CD4-positive, alpha-beta memory T cell (primary cell): ENCODE measurements around the gene KRTAP5-3. TPM values are rescaled to one million over a fixed set of nuclear protein-coding genes. Genes with fewer than 3 reads are reported as not detected.
A peak's percentile ranks its signal among the peaks of the same experiment; 100 is the strongest.

Experiments used
- CTCF ChIA-PET: fragments of 350-600 bp; sonication (Branson Sonifier 250); formaldehyde crosslinking; loops from one replicate; lab custom pipeline; 2021; ENCODE audit warnings: inconsistent platforms; ENCODE audit not compliant: partially characterized antibody; lab: Charles Lee
- POLR2A ChIA-PET: fragments of 350-600 bp; sonication (Branson Sonifier 250); formaldehyde crosslinking; loops from one replicate; lab custom pipeline; 2021; ENCODE audit not compliant: partially characterized antibody; lab: Charles Lee
- DNase-seq, 5 donors: peaks; one replicate each; pipeline versions ENCODE4 v3.0.0 to v3.0.0-alpha.2; 2020 to 2022; ENCODE audit warnings: mixed read lengths in 1 of 5
- H3K27ac ChIP-seq: one replicate; pipeline ENCODE4 v1.7.0; 2013; ENCODE audit warnings: low read depth, low read length
- H3K27me3 ChIP-seq: 2 replicates; pipeline ENCODE4 v1.7.0; 2013; ENCODE audit warnings: mild to moderate bottlenecking, low read length, moderate library complexity; ENCODE audit not compliant: insufficient read depth
- H3K36me3 ChIP-seq: 2 replicates; pipeline ENCODE4 v1.7.0; 2013; ENCODE audit warnings: mild to moderate bottlenecking, low read length, moderate library complexity; ENCODE audit not compliant: insufficient read depth
- H3K4me1 ChIP-seq: 2 replicates; pipeline ENCODE4 v1.7.0; 2013; ENCODE audit warnings: mild to moderate bottlenecking, low read length, moderate library complexity; ENCODE audit not compliant: insufficient read depth
- H3K4me3 ChIP-seq, 2 donors: one replicate each; pipeline ENCODE4 v1.7.0; 2013; ENCODE audit warnings: low read length in 2 of 2, mild to moderate bottlenecking in 1 of 2
- H3K9me3 ChIP-seq, 2 donors: one replicate each; pipeline ENCODE4 v1.7.0; 2013; ENCODE audit warnings: low read length in 2 of 2, control low read depth in 1 of 2; ENCODE audit not compliant: control insufficient read depth in 1 of 2
- H3K27ac Mint-ChIP-seq, 7 donors: one replicate each; pipeline ENCODE4 v1.8.0; 2020 to 2021; ENCODE audit warnings: mixed read lengths in 7 of 7, mild to moderate bottlenecking in 6 of 7, inconsistent platforms in 3 of 7, moderate library complexity in 3 of 7
- H3K27me3 Mint-ChIP-seq, 2 donors: one replicate each; pipeline ENCODE4 v1.8.0; 2020 to 2021; ENCODE audit warnings: mixed read lengths in 2 of 2
- H3K36me3 Mint-ChIP-seq, 2 donors: one replicate each; pipeline ENCODE4 v1.8.0; 2020 to 2021; ENCODE audit warnings: mixed read lengths in 2 of 2, inconsistent platforms in 1 of 2, mild to moderate bottlenecking in 1 of 2
- H3K4me1 Mint-ChIP-seq, 4 donors: one replicate each; pipeline ENCODE4 v1.8.0; 2020 to 2021; ENCODE audit warnings: mixed read lengths in 4 of 4, mild to moderate bottlenecking in 1 of 4
- H3K4me3 Mint-ChIP-seq, 8 donors: one replicate each; pipeline ENCODE4 v1.8.0; 2020 to 2021; ENCODE audit warnings: mixed read lengths in 8 of 8, mild to moderate bottlenecking in 7 of 8, moderate library complexity in 6 of 8, inconsistent platforms in 3 of 8
- H3K9me3 Mint-ChIP-seq, 8 donors: one replicate each; pipeline ENCODE4 v1.8.0; 2020 to 2021; ENCODE audit warnings: mixed read lengths in 8 of 8, mild to moderate bottlenecking in 5 of 8, inconsistent platforms in 3 of 8, moderate library complexity in 1 of 8
- intact Hi-C: fragments of 100-400 bp; cut with micrococcal nuclease; formaldehyde crosslinking; loops from one replicate; pipeline ENCODE4 v1.15.1; 2023
- polyA plus RNA-seq, 2 donors: library from polyadenylated mRNA; unstranded; fragments of 300-500 nt; fragmentation: Illumina TruSeq; gene quantifications; one replicate each; pipeline ENCODE4 v1.2.3, GENCODE V29; 2021
- total RNA-seq, 2 experiments: library from RNA; stranded (reverse); gene quantifications; one replicate each; pipeline ENCODE4 v1.2.3, GENCODE V29; 2021

KRTAP5-3 gene
- total and polyA plus RNA-seq, 4 experiments from 2014 or later, result not detected

GRCh38 chr11:1574238-1574932 is 33.9 kb downstream of the KRTAP5-3 start:
- H3K27me3 Mint-ChIP-seq, result no peaks in the 10 kb centered on the region
- Histone ChIP-seq H3K4me3 (peak overlapping the region; percentile 42 to 58), H3K4me1 (peaks cover 30% of the 10 kb centered on the region), H3K9me3 (no peaks in the 10 kb centered on the region), H3K36me3 (no peaks in the 10 kb centered on the region), H3K27ac (peak overlapping the region; percentile 92), H3K27me3 (no peaks in the 10 kb centered on the region)
- ChIA-PET POLR2A (interaction anchor here (0.8 to 5.7 kb wide), 17 partner anchors 8 to 374 kb away, joined by 3 to 72 read pairs (median 6); partner anchors contain the start of gene TOLLIP), CTCF (interaction anchor here (0.7 to 5.4 kb wide), 29 partner anchors 9 to 731 kb away, joined by 3 to 54 read pairs (median 5); partner anchors contain the start of genes KRTAP5-1, KRTAP5-5, TOLLIP and TSPAN4)
- peaks cover 0 to 11% (median 4%) of the 10 kb centered on the region in 8 donors for H3K9me3 Mint-ChIP-seq
- H3K4me3 Mint-ChIP-seq, result peak overlapping the region; percentile 78 to 95 (median 86)
- intact Hi-C loops, result loop anchor here (1.0 to 5.0 kb wide), 7 partner anchors 15 to 310 kb away; partner anchors contain the start of gene TOLLIP
- peak overlapping the region; percentile 91 to 97 (median 95) for H3K27ac Mint-ChIP-seq
- peak; percentile 69 to 85 (median 73) for DNase-seq
- H3K4me1 Mint-ChIP-seq, result peaks cover 4 to 21% (median 8%) of the 10 kb centered on the region in 4 donors
- H3K36me3 Mint-ChIP-seq, result peaks cover 0 to 9% of the 10 kb centered on the region in 2 donors

DNA sequence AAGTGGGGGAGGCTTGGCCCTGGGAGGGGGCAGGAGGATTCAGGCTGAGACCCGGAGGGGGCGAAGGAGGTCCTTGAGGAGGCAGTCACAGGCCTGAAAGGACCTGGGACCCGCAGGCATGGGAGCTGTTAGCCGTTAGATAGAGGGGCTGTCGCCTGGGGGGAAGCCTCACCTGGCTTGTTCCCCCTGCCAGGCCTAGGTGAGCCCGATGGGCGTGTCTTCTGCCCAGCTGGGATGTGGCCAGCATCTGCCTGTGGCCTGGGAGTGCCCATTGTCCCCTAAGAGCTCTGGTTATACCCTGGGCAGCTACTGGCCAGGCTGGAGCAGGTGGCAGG is 34.4 kb downstream of the KRTAP5-3 start:
- Histone ChIP-seq H3K27me3 (no peaks in the 10 kb centered on the region), H3K27ac (peak overlapping the region; percentile 92), H3K9me3 (no peaks in the 10 kb centered on the region), H3K4me1 (peaks cover 30% of the 10 kb centered on the region), H3K36me3 (no peaks in the 10 kb centered on the region), H3K4me3 (peak overlapping the region; percentile 42 to 58)
- Mint-ChIP-seq H3K4me3 (peak overlapping the region; percentile 78 to 95 (median 86)), H3K36me3 (peaks cover 0 to 7% of the 10 kb centered on the region in 2 donors), H3K4me1 (peaks cover 7 to 26% (median 10%) of the 10 kb centered on the region in 4 donors), H3K9me3 (peaks cover 0 to 11% (median 3%) of the 10 kb centered on the region in 8 donors), H3K27ac (peak overlapping the region; percentile 91 to 97 (median 95)), H3K27me3 (no peaks in the 10 kb centered on the region)
- intact Hi-C loops, result loop anchor here (1.0 to 5.0 kb wide), 7 partner anchors 15 to 310 kb away; partner anchors contain the start of gene TOLLIP
- ChIA-PET CTCF (interaction anchor here (0.8 to 5.4 kb wide), 16 partner anchors 8 to 371 kb away, joined by 3 to 54 read pairs (median 7); partner anchors contain the start of gene KRTAP5-1), POLR2A (interaction anchor here (0.6 to 5.7 kb wide), 13 partner anchors 9 to 369 kb away, joined by 3 to 72 read pairs (median 6); partner anchors contain the start of gene TOLLIP)
- DNase-seq, result peak in 1 of 5 donors; percentile 56

- intact Hi-C loops, result loop anchor here (5.0 kb wide), 1 partner anchor 191 kb away; no protein-coding TSS in a partner anchor
- no peaks in the 10 kb centered on the region for H3K9me3 ChIP-seq
- POLR2A ChIA-PET, result interaction anchor here (0.6 to 5.7 kb wide), 11 partner anchors 8 to 369 kb away, joined by 3 to 72 read pairs (median 5); partner anchors contain the start of genes LSP1 and TOLLIP
- CTCF ChIA-PET, result interaction anchor here (0.8 to 3.6 kb wide), 12 partner anchors 8 to 371 kb away, joined by 3 to 54 read pairs (median 8); partner anchors contain the start of gene KRTAP5-1
- no peaks in the 10 kb centered on the region for H3K36me3 ChIP-seq
- Mint-ChIP-seq H3K4me3 (peak overlapping the region; percentile 78 to 95 (median 86)), H3K27ac (peak overlapping the region; percentile 91 to 97 (median 95)), H3K4me1 (peaks cover 7 to 32% (median 10%) of the 10 kb centered on the region in 4 donors), H3K27me3 (no peaks in the 10 kb centered on the region), H3K9me3 (peaks cover 0 to 6% (median 0%) of the 10 kb centered on the region in 8 donors), H3K36me3 (peaks cover 0 to 3% of the 10 kb centered on the region in 2 donors)
- peak overlapping the region; percentile 92 for H3K27ac ChIP-seq
- DNase-seq, result peak; percentile 38 to 76 (median 51)
- peaks cover 30% of the 10 kb centered on the region for H3K4me1 ChIP-seq
- no peaks in the 10 kb centered on the region for H3K27me3 ChIP-seq
- peak overlapping the region; percentile 42 to 58 for H3K4me3 ChIP-seq
Observed at GRCh38 chr11:1573077-1573902, 35.0 kb downstream of the KRTAP5-3 start.

DNA sequence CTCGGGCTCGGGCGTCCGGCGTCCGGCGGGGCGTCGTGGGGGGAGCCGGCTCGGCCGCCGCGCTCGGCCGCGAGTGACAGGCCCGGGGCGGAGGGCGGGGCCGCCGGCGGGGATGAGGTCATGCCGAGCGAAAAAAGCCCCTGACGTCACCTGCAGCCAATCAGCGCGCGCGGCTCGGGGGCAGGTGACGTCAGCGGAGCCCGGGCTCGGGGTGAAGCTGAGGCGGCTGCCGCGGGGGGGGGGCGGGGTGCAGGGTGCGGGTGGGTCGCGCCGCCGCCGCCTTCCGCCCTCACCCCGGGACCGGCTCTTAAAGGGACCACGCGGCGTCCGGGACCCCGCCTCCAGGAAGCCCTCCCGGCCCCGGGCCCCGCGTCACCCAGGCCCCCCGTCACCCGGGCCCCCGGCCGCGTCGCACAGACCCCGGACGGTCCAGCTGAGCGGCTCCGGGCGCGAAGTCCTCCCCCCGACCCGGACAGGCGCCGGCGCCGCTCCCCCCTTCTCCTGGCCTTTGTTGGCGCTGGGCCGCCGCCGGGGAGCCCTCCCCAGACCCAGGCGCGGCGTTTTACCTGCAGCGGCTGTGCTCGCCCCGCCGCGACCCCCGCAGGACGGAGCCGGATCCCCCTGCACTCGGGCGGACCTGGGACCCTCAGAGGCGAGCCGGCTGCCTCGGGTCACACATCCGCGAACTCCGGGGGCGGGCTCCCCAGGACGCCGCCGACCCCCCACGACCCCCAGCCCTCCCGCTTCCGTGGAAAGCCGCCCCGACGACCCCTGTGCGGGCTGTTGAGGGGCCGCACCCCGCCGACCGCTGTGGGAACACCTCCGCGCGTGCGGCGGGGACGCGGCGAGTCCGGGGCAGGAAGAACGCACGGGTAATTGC is 35.8 kb downstream of the KRTAP5-3 start, which contains the start of gene DUSP8:
Gene DUSP8, minus strand, starts transcription at position 75 of the 880 bp plus-strand sequence. CDS start 6,445 bp downstream, outside the sequence.
- H3K9me3 ChIP-seq, result no peaks in the 10 kb centered on the region
- Mint-ChIP-seq H3K27me3 (no peaks in the 10 kb centered on the region), H3K9me3 (peaks cover 0 to 3% (median 0%) of the 10 kb centered on the region in 8 donors), H3K36me3 (no peaks in the 10 kb centered on the region), H3K4me1 (peaks cover 7 to 33% (median 10%) of the 10 kb centered on the region in 4 donors), H3K4me3 (peak within 1 kb of the TSS; percentile 73 to 95 (median 86)), H3K27ac (peak within 1 kb of the TSS; percentile 86 to 97 (median 95))
- H3K27ac ChIP-seq, result peak within 1 kb of the TSS; percentile 92
- peak; percentile 94 to 96 (median 96) for DNase-seq
- intact Hi-C loops, result loop anchor here (5.0 kb wide), 1 partner anchor 190 kb away; no protein-coding TSS in a partner anchor
- CTCF ChIA-PET, result interaction anchor here (3.0 to 3.6 kb wide), 2 partner anchors 11 to 26 kb away, joined by 15 to 54 read pairs; partner anchors contain the start of gene KRTAP5-1
- no peaks in the 10 kb centered on the region for H3K36me3 ChIP-seq
- POLR2A ChIA-PET, result interaction anchor here (0.7 to 5.7 kb wide), 7 partner anchors 17 to 310 kb away, joined by 3 to 72 read pairs (median 6); partner anchors contain the start of genes LSP1 and TOLLIP
- no peaks in the 10 kb centered on the region for H3K27me3 ChIP-seq
- peaks cover 30% of the 10 kb centered on the region for H3K4me1 ChIP-seq
- H3K4me3 ChIP-seq, result peak within 1 kb of the TSS; percentile 42 to 58

GRCh38 chr11:1571760-1572196 is 36.5 kb downstream of the KRTAP5-3 start:
- no peak for DNase-seq
- intact Hi-C loops, result loop anchor here (5.0 kb wide), 1 partner anchor 189 kb away; no protein-coding TSS in a partner anchor
- Mint-ChIP-seq H3K4me3 (no peak overlapping the region), H3K9me3 (peaks cover 0 to 3% (median 0%) of the 10 kb centered on the region in 8 donors), H3K4me1 (peaks cover 7 to 36% (median 10%) of the 10 kb centered on the region in 4 donors), H3K27ac (no peak overlapping the region), H3K27me3 (no peaks in the 10 kb centered on the region), H3K36me3 (no peaks in the 10 kb centered on the region)
- Histone ChIP-seq H3K27me3 (no peaks in the 10 kb centered on the region), H3K36me3 (no peaks in the 10 kb centered on the region), H3K4me3 (peak overlapping the region in 1 of 2 donors; percentile 44), H3K27ac (peak overlapping the region; percentile 63), H3K9me3 (no peaks in the 10 kb centered on the region), H3K4me1 (peaks cover 30% of the 10 kb centered on the region)
- ChIA-PET CTCF (interaction anchor here (0.6 kb wide), 1 partner anchor 130 kb away, joined by 3 read pairs; no protein-coding TSS in a partner anchor), POLR2A (interaction anchor here (0.7 to 5.7 kb wide), 5 partner anchors 18 to 309 kb away, joined by 3 to 72 read pairs (median 5); partner anchors contain the start of genes LSP1 and TOLLIP)
